Naive thymus-derived CD4-positive, alpha-beta T cell (primary cell): ENCODE data around the gene ADGRL3. TPM values are rescaled to one million over a fixed set of nuclear protein-coding genes. Genes with fewer than 3 reads are reported as not detected.

Source experiments
- ATAC-seq: fragments of 150-1000 bp; cut with Tn5 transposase; 2 replicates; pipeline ENCODE4 v1.10.0; 2021; ENCODE audit warnings: mild to moderate bottlenecking, moderate library complexity
- CTCF ChIA-PET: fragments of 350-600 bp; sonication (Branson Sonifier 250); formaldehyde crosslinking; loops from one replicate; lab custom pipeline; 2021; ENCODE audit warnings: antibody characterized with exemption; lab: Charles Lee
- POLR2A ChIA-PET: fragments of 350-600 bp; sonication (Branson Sonifier 250); formaldehyde crosslinking; loops from one replicate; lab custom pipeline; 2021; ENCODE audit warnings: antibody characterized with exemption, inconsistent platforms; lab: Charles Lee
- DNase-seq, 9 donors: peaks; one replicate each; pipeline versions ENCODE4 v3.0.0 to v3.0.0-alpha.2; 2020 to 2022; ENCODE audit warnings: mixed read lengths in 1 of 9
- H3K27ac ChIP-seq: one replicate; pipeline ENCODE4 v1.7.0; 2013; ENCODE audit warnings: mild to moderate bottlenecking, low read depth, low read length, moderate library complexity
- H3K27me3 ChIP-seq, 2 donors: one replicate each; pipeline ENCODE4 v1.7.0; 2013; ENCODE audit warnings: low read length in 2 of 2, mild to moderate bottlenecking in 2 of 2, moderate library complexity in 2 of 2; ENCODE audit not compliant: control insufficient read depth in 2 of 2, insufficient read depth in 2 of 2
- H3K36me3 ChIP-seq, 3 experiments: 1 replicate in 2 of 3; 2 replicates in 1 of 3; pipeline ENCODE4 v1.7.0; 2013; ENCODE audit warnings: low read length in 3 of 3, mild to moderate bottlenecking in 3 of 3, moderate library complexity in 1 of 3; ENCODE audit not compliant: insufficient read depth in 3 of 3, control insufficient read depth in 2 of 3
- H3K4me1 ChIP-seq, 2 donors: one replicate each; pipeline ENCODE4 v1.7.0; 2013; ENCODE audit warnings: low read length in 2 of 2, mild to moderate bottlenecking in 2 of 2, moderate library complexity in 1 of 2; ENCODE audit not compliant: control insufficient read depth in 2 of 2, insufficient read depth in 2 of 2
- H3K4me3 ChIP-seq: 2 replicates; pipeline ENCODE4 v1.7.0; 2013; ENCODE audit warnings: mild to moderate bottlenecking, low read length
- H3K9me3 ChIP-seq, 3 experiments: 1 replicate in 2 of 3; 2 replicates in 1 of 3; pipeline ENCODE4 v1.7.0; 2013; ENCODE audit warnings: low read length in 3 of 3; ENCODE audit not compliant: control insufficient read depth in 2 of 3
- H3K27ac Mint-ChIP-seq, 9 donors: one replicate each; pipeline ENCODE4 v1.8.0; 2020 to 2022; ENCODE audit warnings: mixed read lengths in 9 of 9, mild to moderate bottlenecking in 8 of 9, moderate library complexity in 5 of 9, inconsistent platforms in 2 of 9
- H3K27me3 Mint-ChIP-seq, 5 donors: one replicate each; pipeline ENCODE4 v1.8.0; 2021 to 2022; ENCODE audit warnings: mixed read lengths in 5 of 5, mild to moderate bottlenecking in 1 of 5
- H3K36me3 Mint-ChIP-seq, 5 donors: one replicate each; pipeline ENCODE4 v1.8.0; 2020 to 2022; ENCODE audit warnings: mixed read lengths in 5 of 5, mild to moderate bottlenecking in 3 of 5, inconsistent platforms in 1 of 5
- H3K4me1 Mint-ChIP-seq, 7 donors: one replicate each; pipeline ENCODE4 v1.8.0; 2020 to 2022; ENCODE audit warnings: mixed read lengths in 7 of 7, mild to moderate bottlenecking in 3 of 7, inconsistent platforms in 1 of 7
- H3K4me3 Mint-ChIP-seq, 10 donors: one replicate each; pipeline ENCODE4 v1.8.0; 2020 to 2022; ENCODE audit warnings: mild to moderate bottlenecking in 10 of 10, mixed read lengths in 10 of 10, moderate library complexity in 6 of 10, inconsistent platforms in 2 of 10
- H3K9me3 Mint-ChIP-seq, 11 donors: one replicate each; pipeline ENCODE4 v1.8.0; 2020 to 2022; ENCODE audit warnings: mixed read lengths in 11 of 11, mild to moderate bottlenecking in 4 of 11, inconsistent platforms in 1 of 11, moderate library complexity in 1 of 11
- intact Hi-C, 2 donors: fragments of 100-400 bp; cut with micrococcal nuclease; formaldehyde crosslinking; loops; one replicate each; pipeline ENCODE4 v1.15.1; 2023
- polyA plus RNA-seq, 2 donors: library from polyadenylated mRNA; unstranded; fragments of 300-500 nt; fragmentation: Illumina TruSeq; gene quantifications; one replicate each; pipeline ENCODE4 v1.2.3, GENCODE V29; 2021
- total RNA-seq, 6 experiments: library from RNA in 5 of 6; stranded (reverse) in 5 of 6; gene quantifications; 1 replicate in 5 of 6; 2 replicates in 1 of 6; pipeline ENCODE4 v1.2.3 and lab custom pipeline; 2021 to 2026

The ADGRL3 gene
- total and polyA plus RNA-seq, 7 experiments from 2014 or later, result not detected

- POLR2A ChIA-PET, result no interaction called here
- H3K9me3 Mint-ChIP-seq, result peaks cover 0 to 35% (median 14%) of the 10 kb centered on the region in 11 donors
- H3K27ac Mint-ChIP-seq, result no peak overlapping the region
- no peaks in the 10 kb centered on the region for H3K9me3 ChIP-seq
- H3K27me3 ChIP-seq, result no peaks in the 10 kb centered on the region
- no peaks in the 10 kb centered on the region for H3K36me3 Mint-ChIP-seq
- no peak for DNase-seq
- intact Hi-C loops, result no loop called here
- H3K4me3 Mint-ChIP-seq, result no peak overlapping the region
- no peak overlapping the region for H3K4me3 ChIP-seq
- ATAC-seq, result no peak
- CTCF ChIA-PET, result interaction anchor here (0.6 kb wide), 1 partner anchor 10 kb away, joined by 3 read pairs; no protein-coding TSS in a partner anchor
- no peak overlapping the region for H3K27ac ChIP-seq
- no peaks in the 10 kb centered on the region for H3K36me3 ChIP-seq
- H3K4me1 Mint-ChIP-seq, result no peaks in the 10 kb centered on the region
- H3K27me3 Mint-ChIP-seq, result no peaks in the 10 kb centered on the region
- no peaks in the 10 kb centered on the region for H3K4me1 ChIP-seq
Observed at GRCh38 chr4:61320631-61321030, 120.5 kb downstream of the ADGRL3 start.

DNA sequence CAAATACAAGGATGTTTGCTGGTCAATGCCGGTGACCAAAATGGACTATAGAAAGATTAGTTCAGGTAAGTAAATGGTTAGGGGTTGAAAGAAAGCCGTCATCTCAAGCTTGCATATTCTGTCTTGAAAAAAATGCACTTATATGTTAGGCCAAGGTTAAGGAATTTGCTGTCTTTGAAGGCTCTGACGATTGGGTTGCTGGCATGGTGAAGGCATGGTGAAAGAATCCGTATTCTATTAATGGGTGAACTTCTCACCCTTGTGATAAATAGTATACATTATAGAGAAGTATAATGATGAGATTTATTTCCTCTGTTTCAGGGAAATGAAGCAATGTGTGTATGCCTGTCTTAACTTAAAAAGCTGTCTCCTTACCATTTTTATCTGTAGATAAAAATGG lies 132.6 kb downstream of the ADGRL3 start:
- ChIA-PET POLR2A (no interaction called here), CTCF (no interaction called here)
- Histone ChIP-seq H3K27ac (no peak overlapping the region), H3K9me3 (no peaks in the 10 kb centered on the region), H3K4me3 (no peak overlapping the region), H3K36me3 (no peaks in the 10 kb centered on the region), H3K27me3 (no peaks in the 10 kb centered on the region), H3K4me1 (no peaks in the 10 kb centered on the region)
- intact Hi-C loops, result no loop called here
- H3K27ac Mint-ChIP-seq, result no peak overlapping the region
- no peak overlapping the region for H3K4me3 Mint-ChIP-seq
- ATAC-seq (no peak), DNase-seq (no peak)
- H3K4me1 Mint-ChIP-seq, result peaks cover 0 to 2% (median 0%) of the 10 kb centered on the region in 7 donors
- H3K36me3 Mint-ChIP-seq, result peaks cover 0 to 5% (median 0%) of the 10 kb centered on the region in 5 donors
- peaks cover 0 to 14% (median 5%) of the 10 kb centered on the region in 11 donors for H3K9me3 Mint-ChIP-seq
- H3K27me3 Mint-ChIP-seq, result no peaks in the 10 kb centered on the region

DNA sequence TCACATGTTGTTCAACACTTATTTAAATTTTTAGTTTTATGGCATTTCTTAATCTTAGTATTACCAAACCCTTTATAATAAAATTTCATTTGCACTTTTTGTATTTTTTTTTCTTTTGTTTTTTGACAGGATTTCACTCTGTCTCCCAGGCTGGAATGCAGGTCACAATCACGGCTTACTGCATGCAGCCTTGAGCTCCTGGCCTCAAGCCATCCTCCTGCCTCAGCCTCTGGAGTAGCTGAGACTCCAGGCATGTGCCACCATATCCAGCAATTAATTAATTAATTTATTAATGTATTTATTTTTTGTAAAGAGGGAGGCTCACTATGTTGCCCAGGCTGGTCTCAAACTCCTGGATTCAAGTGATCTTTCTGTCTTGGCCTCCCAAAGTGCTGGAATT lies 133.4 kb downstream of the ADGRL3 start:
- Mint-ChIP-seq H3K27ac (no peak overlapping the region), H3K4me1 (peaks cover 0 to 2% (median 0%) of the 10 kb centered on the region in 7 donors)
- no peak for ATAC-seq

DNA sequence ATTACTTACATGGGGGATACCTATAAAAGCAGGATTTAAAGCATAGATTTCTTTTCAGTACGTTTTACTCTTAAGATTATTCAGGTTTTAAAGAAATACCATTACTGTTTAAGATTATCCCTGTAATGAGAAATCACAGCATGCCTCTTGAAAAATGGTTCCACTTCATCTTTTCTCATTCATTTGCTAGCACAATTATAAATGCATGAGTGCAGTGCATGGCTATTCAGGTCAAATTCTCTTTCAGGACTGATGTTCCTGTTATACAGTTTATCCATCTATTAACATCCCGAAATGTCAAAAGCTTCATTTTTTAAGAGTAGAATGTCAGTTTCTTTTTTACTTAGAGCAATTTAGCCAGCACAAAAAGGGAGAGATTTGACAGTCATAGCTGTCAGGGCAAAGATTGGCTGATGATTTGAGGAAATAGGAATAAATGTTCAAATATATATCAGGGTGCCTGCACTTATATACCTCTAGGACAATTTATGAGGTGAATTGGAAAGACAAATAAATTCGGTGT lies 135.2 kb downstream of the ADGRL3 start:
- ATAC-seq (no peak), DNase-seq (no peak)
- POLR2A ChIA-PET, result no interaction called here
- H3K4me3 ChIP-seq, result no peak overlapping the region
- no peaks in the 10 kb centered on the region for H3K27me3 ChIP-seq
- H3K36me3 ChIP-seq, result no peaks in the 10 kb centered on the region
- CTCF ChIA-PET, result no interaction called here
- intact Hi-C loops, result no loop called here
- H3K27ac ChIP-seq, result no peak overlapping the region
- H3K9me3 ChIP-seq, result no peaks in the 10 kb centered on the region
- Mint-ChIP-seq H3K4me1 (no peaks in the 10 kb centered on the region), H3K27me3 (no peaks in the 10 kb centered on the region), H3K4me3 (no peak overlapping the region), H3K9me3 (peaks cover 0 to 11% (median 4%) of the 10 kb centered on the region in 11 donors), H3K36me3 (no peaks in the 10 kb centered on the region), H3K27ac (no peak overlapping the region)
- H3K4me1 ChIP-seq, result no peaks in the 10 kb centered on the region

More for the DNA sequence above, 133.4 kb downstream of the ADGRL3 start:
- no peak overlapping the region for H3K27ac ChIP-seq
- H3K4me3 ChIP-seq, result no peak overlapping the region
- no peak for DNase-seq
- Mint-ChIP-seq H3K27me3 (no peaks in the 10 kb centered on the region), H3K36me3 (peaks cover 0 to 5% (median 0%) of the 10 kb centered on the region in 5 donors), H3K4me3 (no peak overlapping the region), H3K9me3 (peaks cover 0 to 16% (median 5%) of the 10 kb centered on the region in 11 donors)
- CTCF ChIA-PET, result no interaction called here
- intact Hi-C loops, result no loop called here
- POLR2A ChIA-PET, result no interaction called here
- no peaks in the 10 kb centered on the region for H3K36me3 ChIP-seq
- no peaks in the 10 kb centered on the region for H3K9me3 ChIP-seq
- H3K4me1 ChIP-seq, result no peaks in the 10 kb centered on the region
- H3K27me3 ChIP-seq, result no peaks in the 10 kb centered on the region

DNA sequence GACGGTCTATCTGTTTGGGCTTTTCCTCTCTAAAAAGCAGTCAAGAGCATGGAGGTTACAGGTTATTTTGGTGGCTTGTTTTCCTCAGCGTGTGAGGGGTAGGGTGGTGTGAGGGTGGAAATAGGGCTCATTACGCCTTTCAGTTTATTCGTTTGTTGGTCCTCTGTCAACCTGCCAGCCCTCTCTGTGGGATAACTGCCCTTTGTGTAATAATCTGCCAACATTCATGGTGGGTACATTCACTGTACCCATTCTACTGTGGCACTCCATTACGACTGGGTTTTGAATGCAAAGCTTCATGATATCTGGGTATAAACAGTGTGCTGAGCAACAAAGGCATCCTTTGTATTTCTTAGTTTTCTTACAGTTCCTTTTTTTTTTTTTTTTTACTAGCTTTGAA lies 136.4 kb downstream of the ADGRL3 start:
- intact Hi-C loops, result no loop called here
- POLR2A ChIA-PET, result no interaction called here

DNA sequence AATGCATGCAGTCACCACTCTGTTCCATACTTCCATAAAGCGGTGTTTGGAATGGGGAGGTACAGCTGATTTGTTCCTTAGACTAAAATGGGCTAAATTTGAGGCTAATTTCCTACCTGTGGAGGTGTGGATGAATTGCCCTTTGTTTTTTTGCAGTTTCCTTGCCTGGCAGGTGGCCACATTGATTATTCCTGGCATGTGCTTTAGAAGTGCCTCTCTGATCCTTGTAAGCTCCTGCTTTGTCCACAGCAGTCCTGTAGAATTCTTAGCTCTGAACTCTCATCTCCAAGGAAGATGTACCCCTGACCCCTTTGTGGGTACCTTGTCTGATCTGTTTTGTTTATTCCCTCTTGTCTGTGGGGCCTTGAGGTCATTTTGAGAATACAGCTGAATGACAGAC lies 136.8 kb downstream of the ADGRL3 start:
- no peak overlapping the region for H3K27ac ChIP-seq
- Mint-ChIP-seq H3K4me3 (no peak overlapping the region), H3K4me1 (no peaks in the 10 kb centered on the region), H3K9me3 (peaks cover 0 to 10% (median 3%) of the 10 kb centered on the region in 11 donors), H3K27me3 (no peaks in the 10 kb centered on the region), H3K27ac (no peak overlapping the region), H3K36me3 (no peaks in the 10 kb centered on the region)
- no peaks in the 10 kb centered on the region for H3K9me3 ChIP-seq
- no peaks in the 10 kb centered on the region for H3K36me3 ChIP-seq
- ATAC-seq, result no peak
- ChIA-PET POLR2A (no interaction called here), CTCF (no interaction called here)
- no peak for DNase-seq
- H3K4me1 ChIP-seq, result no peaks in the 10 kb centered on the region
- no peak overlapping the region for H3K4me3 ChIP-seq
- H3K27me3 ChIP-seq, result no peaks in the 10 kb centered on the region
- intact Hi-C loops, result no loop called here

More for the DNA sequence above, 136.4 kb downstream of the ADGRL3 start:
- ATAC-seq, result no peak
- Histone ChIP-seq H3K27ac (no peak overlapping the region), H3K4me3 (no peak overlapping the region), H3K27me3 (no peaks in the 10 kb centered on the region), H3K36me3 (no peaks in the 10 kb centered on the region), H3K9me3 (no peaks in the 10 kb centered on the region), H3K4me1 (no peaks in the 10 kb centered on the region)
- CTCF ChIA-PET, result no interaction called here
- Mint-ChIP-seq H3K36me3 (no peaks in the 10 kb centered on the region), H3K27me3 (no peaks in the 10 kb centered on the region), H3K4me3 (no peak overlapping the region), H3K4me1 (no peaks in the 10 kb centered on the region), H3K27ac (no peak overlapping the region), H3K9me3 (peaks cover 0 to 10% (median 3%) of the 10 kb centered on the region in 11 donors)
- no peak for DNase-seq

DNA sequence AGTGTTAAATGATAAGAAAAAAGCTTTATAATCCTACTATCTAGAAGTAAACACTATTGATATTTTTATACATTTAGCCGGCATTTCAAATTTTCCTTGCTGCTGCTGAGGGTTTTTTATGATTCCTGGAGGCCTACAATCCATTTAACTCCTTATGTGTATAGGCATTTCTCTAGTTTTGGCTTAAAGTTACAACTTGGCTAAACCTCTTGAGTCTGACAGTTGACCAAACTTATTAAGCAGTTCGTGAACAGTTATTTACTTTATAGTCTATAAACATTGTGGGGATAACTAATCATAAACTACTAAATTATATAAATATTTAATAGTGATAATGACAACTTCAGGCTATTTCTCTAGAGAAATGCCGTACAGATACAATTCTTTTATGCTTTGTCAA lies 141.9 kb downstream of the ADGRL3 start:
- POLR2A ChIA-PET, result no interaction called here
- Mint-ChIP-seq H3K4me3 (no peak overlapping the region), H3K9me3 (peaks cover 0 to 14% (median 2%) of the 10 kb centered on the region in 11 donors), H3K27ac (no peak overlapping the region), H3K4me1 (no peaks in the 10 kb centered on the region), H3K27me3 (no peaks in the 10 kb centered on the region), H3K36me3 (no peaks in the 10 kb centered on the region)
- CTCF ChIA-PET, result no interaction called here
- Histone ChIP-seq H3K36me3 (no peaks in the 10 kb centered on the region), H3K4me1 (no peaks in the 10 kb centered on the region), H3K4me3 (no peak overlapping the region), H3K27me3 (no peaks in the 10 kb centered on the region), H3K27ac (no peak overlapping the region), H3K9me3 (no peaks in the 10 kb centered on the region)
- DNase-seq, result no peak
- ATAC-seq, result no peak
- intact Hi-C loops, result no loop called here
